GM12878 (cell line): ENCODE results near the gene ZNF212. TPM values are rescaled to one million over a fixed set of nuclear protein-coding genes. Genes with fewer than 3 reads are reported as not detected.

Experiments used
- ATAC-seq: fragments of 200-7000 bp; cut with Tn5 transposase; 3 replicates; pipeline ENCODE4 v1.9.1; 2020; ENCODE audit warnings: mild to moderate bottlenecking, moderate library complexity
- BruUV-seq: library from RNA; stranded (reverse); fragments of 400-500 nt; replicated peaks from 2 replicates; lab custom pipeline; 2021; lab: Mats Ljungman, UMichigan
- CTCF ChIA-PET: fragments of 300-600 bp; sonication (Branson Sonifier 250); formaldehyde crosslinking; extraction: SDS; loops from one replicate; lab custom pipeline; 2021; ENCODE audit warnings: inconsistent platforms; lab: Yijun Ruan, JAX
- POLR2A ChIA-PET: fragments of 350-600 bp; formaldehyde crosslinking; extraction: SDS; loops from one replicate; lab custom pipeline; 2021; ENCODE audit warnings: inconsistent platforms; lab: Charles Lee
- RAD21 ChIA-PET: fragments of 300-600 bp; sonication (Branson Sonifier 250); formaldehyde crosslinking; loops from one replicate; lab custom pipeline; 2023; ENCODE audit warnings: antibody characterized with exemption; ENCODE audit not compliant: unreplicated experiment; lab: Charles Lee
- SMC1A ChIA-PET: fragments of 300-600 bp; sonication (Branson Sonifier 250); formaldehyde crosslinking; loops from one replicate; lab custom pipeline; 2023; ENCODE audit not compliant: unreplicated experiment, uncharacterized antibody; lab: Charles Lee
- DNase-seq: peaks from one replicate; pipeline ENCODE4 v3.0.0-alpha.2; 2011; ENCODE audit warnings: low read depth, low spot score
- FAIRE-seq: peaks from 3 replicates; lab custom pipeline; 2011; peaks lifted over from hg19 to GRCh38; lab: Jason Lieb, UNC
- H2AFZ ChIP-seq: 2 replicates; pipeline ENCODE4 v1.6.0; 2011; ENCODE audit warnings: low read depth, low read length, control low read depth; ENCODE audit not compliant: control insufficient read depth
- H3K27ac ChIP-seq: 2 replicates; pipeline ENCODE4 v1.5.1; 2011; ENCODE audit warnings: control low read depth; ENCODE audit not compliant: control insufficient read depth, insufficient read depth
- H3K27me3 ChIP-seq, 2 experiments: replicated peaks in 1 of 2; 2 replicates each; pipeline versions ENCODE4 v1.6.0 to v1.6.1; 2011; ENCODE audit warnings: low read length in 1 of 2; ENCODE audit not compliant: control insufficient read depth in 2 of 2, insufficient read depth in 2 of 2
- H3K36me3 ChIP-seq, 2 experiments: 2 replicates each; pipeline ENCODE4 v1.5.1; 2011; ENCODE audit warnings: low read length in 1 of 2; ENCODE audit not compliant: control insufficient read depth in 2 of 2, insufficient read depth in 2 of 2
- H3K4me1 ChIP-seq: 2 replicates; pipeline ENCODE4 v1.6.1; 2011; ENCODE audit warnings: mild to moderate bottlenecking, low read length, moderate library complexity, mixed read lengths; ENCODE audit not compliant: control insufficient read depth, insufficient read depth
- H3K4me2 ChIP-seq: 2 replicates; pipeline ENCODE4 v1.6.0; 2011; ENCODE audit warnings: control low read depth; ENCODE audit not compliant: control insufficient read depth, insufficient read depth
- H3K4me3 ChIP-seq: fragments of 200-600 bp; sonication (generic); 2 replicates; pipeline ENCODE4 v1.5.1; 2016
- H3K79me2 ChIP-seq: 2 replicates; pipeline ENCODE4 v1.6.0; 2011; ENCODE audit warnings: low read length; ENCODE audit not compliant: control insufficient read depth, insufficient read depth
- H3K9ac ChIP-seq: 2 replicates; pipeline ENCODE4 v1.8.0; 2011; ENCODE audit warnings: low read length, control low read depth, mixed read lengths; ENCODE audit not compliant: control insufficient read depth, insufficient read depth
- H3K9me3 ChIP-seq: replicated peaks from 3 replicates; pipeline ENCODE4 v1.5.1; 2011; ENCODE audit warnings: mild to moderate bottlenecking, low read length; ENCODE audit not compliant: control insufficient read depth, insufficient read depth
- H4K20me1 ChIP-seq: 2 replicates; pipeline ENCODE4 v1.6.0; 2011; ENCODE audit not compliant: control insufficient read depth, insufficient read depth
- GATAD2B ChIP-seq: fragments of 450-650 bp; conservative IDR thresholded peaks from 2 replicates; pipeline ENCODE4 v1.6.1; 2017; ENCODE audit warnings: low read depth, mild to moderate bottlenecking, moderate library complexity
- IKZF2 ChIP-seq, 2 experiments: fragments of 450-650 bp; IDR thresholded peaks; 2 replicates each; pipeline ENCODE4 v1.6.1; 2017; ENCODE audit warnings: mild to moderate bottlenecking in 2 of 2, moderate library complexity in 2 of 2
- KAT2A ChIP-seq: conservative IDR thresholded peaks from 2 replicates; pipeline ENCODE4 v1.6.1; 2011; ENCODE audit warnings: low read depth, low read length; ENCODE audit not compliant: control insufficient read depth
- MTA2 ChIP-seq: fragments of 450-650 bp; IDR thresholded peaks from 2 replicates; pipeline ENCODE4 v1.6.1; 2016; ENCODE audit warnings: low read depth, mild to moderate bottlenecking, moderate library complexity
- POLR2A ChIP-seq: IDR thresholded peaks from 2 replicates; pipeline ENCODE4 v1.6.1; 2011; ENCODE audit warnings: low read depth, mild to moderate bottlenecking, low read length
- POLR2AphosphoS2 ChIP-seq: IDR thresholded peaks from 2 replicates; pipeline ENCODE4 v1.6.1; 2011; ENCODE audit warnings: low read depth, mild to moderate bottlenecking, low read length, improper control_type of control experiment, moderate library complexity
- RELA ChIP-seq: fragments of 450-650 bp; IDR thresholded peaks from 2 replicates; pipeline ENCODE4 v1.8.0; 2014; ENCODE audit warnings: borderline replicate concordance; ENCODE audit not compliant: partially characterized antibody
- SIX5 ChIP-seq: IDR thresholded peaks from 2 replicates; pipeline ENCODE4 v1.6.1; 2011; ENCODE audit warnings: mild to moderate bottlenecking, low read depth, low read length, moderate library complexity; ENCODE audit not compliant: severe bottlenecking
- STAT3 ChIP-seq: IDR thresholded peaks from 2 replicates; pipeline ENCODE4 v1.6.1; 2011; ENCODE audit warnings: low read depth, low read length, improper control_type of control experiment
- TARDBP ChIP-seq: IDR thresholded peaks from 2 replicates; pipeline ENCODE4 v1.6.1; 2016; ENCODE audit warnings: borderline replicate concordance
- TCF3 ChIP-seq: IDR thresholded peaks from 2 replicates; pipeline ENCODE4 v1.6.1; 2012; ENCODE audit warnings: low read depth, mild to moderate bottlenecking, low read length, borderline replicate concordance; ENCODE audit not compliant: insufficient read depth
- WGBS: methylation state at CpG from one replicate; pipeline ENCODE4 v1.1.6; 2016; ENCODE audit warnings: low lambda C conversion rate; ENCODE audit not compliant: insufficient replicate concordance, insufficient coverage; ENCODE audit errors: missing lambda C conversion rate; 5-methylcytosine and 5-hydroxymethylcytosine counted together
- in situ Hi-C: fragments of 300-500 bp; cut with MboI; formaldehyde crosslinking; loops from 9 replicates; pipeline ENCODE4 v1.14.3; 2018; ENCODE audit warnings: mixed read lengths
- intact Hi-C: fragments of 100-400 bp; cut with micrococcal nuclease; formaldehyde crosslinking; loops from one replicate; pipeline ENCODE4 v1.14.2; 2022; ENCODE audit not compliant: unreplicated experiment
- polyA plus RNA-seq, 11 experiments: library from polyadenylated mRNA; depleted of rRNA in 4 of 11; unstranded in 6 of 11; stranded (reverse) in 5 of 11; fragments of >200 nt; fragmentation: Nextera tagmentation in 4 of 11; fragmentation: Illumina TruSeq in 1 of 11; extraction: Ambion mirVana in 4 of 11; extraction: Trizol in 1 of 11; gene quantifications; 1 replicate in 1 of 11; 2 replicates in 10 of 11; pipeline versions ENCODE4 v1.2.1 to v1.2.3, GENCODE V29; 2011 to 2016; ENCODE audit warnings: inconsistent platforms in 2 of 11, missing spikeins in 2 of 11, low read depth in 1 of 11
- total RNA-seq, 4 experiments: library from RNA; depleted of rRNA in 3 of 4; stranded (reverse); fragments of >200 nt in 3 of 4; fragmentation: Illumina TruSeq in 1 of 4; extraction: Trizol in 1 of 4; gene quantifications; 2 replicates each; pipeline versions ENCODE4 v1.2.1 to v1.2.3, GENCODE V29; 2013 to 2021
- TF ChIP-seq, protein P1 (sequence below): fragments of 450-650 bp; IDR thresholded peaks from 2 replicates; pipeline ENCODE4 v1.6.1; 2016; ENCODE audit warnings: mild to moderate bottlenecking, moderate library complexity, borderline replicate concordance
- TF ChIP-seq, protein P2 (sequence below): fragments of 450-650 bp; formaldehyde crosslinking; IDR thresholded peaks from 2 replicates; pipeline ENCODE4 v1.4.0; 2022; ENCODE audit warnings: mild to moderate bottlenecking, moderate library complexity

The ZNF212 gene
- total and polyA plus RNA-seq, 10 of the 15 experiments (the other 5 are each of a cell fraction or from before 2014, with no cell fraction given) = 1.2 to 11.6 (median 5.4) TPM

DNA sequence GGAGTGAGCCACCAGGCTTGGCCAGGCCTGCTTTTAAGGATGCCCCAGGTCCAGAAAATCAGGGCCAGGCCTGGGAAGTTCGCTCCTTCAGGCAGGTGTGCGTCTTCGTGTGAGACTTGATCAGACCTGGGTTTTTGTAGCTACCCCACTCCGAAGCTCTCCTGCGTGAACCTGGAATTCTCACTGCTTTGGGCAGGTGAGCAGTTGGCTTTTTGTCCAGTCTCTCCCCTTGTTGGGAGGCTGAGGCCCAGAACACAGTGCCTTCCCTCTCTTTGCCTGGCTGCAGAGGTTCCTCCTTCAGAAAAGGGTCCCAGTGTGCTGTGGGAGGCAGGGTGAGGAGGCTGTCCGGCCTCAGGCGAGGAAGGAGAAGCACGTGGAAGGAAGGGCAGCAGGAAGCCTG is 49.8 kb downstream of the ZNF212 start:
- H3K4me3 ChIP-seq = no peak overlapping the region
- no peak for ATAC-seq
- intact Hi-C loops = no loop called here

More for the DNA sequence above, 49.8 kb downstream of the ZNF212 start:
- TSS peak; percentile 44 for BruUV-seq
- Histone ChIP-seq H3K27ac (no peak overlapping the region), H3K4me2 (no peak overlapping the region), H3K9me3 (no peaks in the 10 kb centered on the region), H2AFZ (no peak overlapping the region), H3K4me1 (peaks cover 9% of the 10 kb centered on the region), H3K79me2 (no peaks in the 10 kb centered on the region), H3K27me3 (no peaks in the 10 kb centered on the region), H4K20me1 (no peaks in the 10 kb centered on the region), H3K36me3 (peaks cover 0 to 1% of the 10 kb centered on the region in 2 experiments; a peak in 1 of 4 replicates), H3K9ac (no peak overlapping the region)
- ChIA-PET POLR2A (no interaction called here), SMC1A (no interaction called here), CTCF (no interaction called here), RAD21 (no interaction called here)
- no peak for DNase-seq
- 77% methylated on average over 8 of the region's 8 CpGs for WGBS
- no peak for FAIRE-seq
- in situ Hi-C loops = no loop called here
- TF ChIP-seq, protein P1, sequence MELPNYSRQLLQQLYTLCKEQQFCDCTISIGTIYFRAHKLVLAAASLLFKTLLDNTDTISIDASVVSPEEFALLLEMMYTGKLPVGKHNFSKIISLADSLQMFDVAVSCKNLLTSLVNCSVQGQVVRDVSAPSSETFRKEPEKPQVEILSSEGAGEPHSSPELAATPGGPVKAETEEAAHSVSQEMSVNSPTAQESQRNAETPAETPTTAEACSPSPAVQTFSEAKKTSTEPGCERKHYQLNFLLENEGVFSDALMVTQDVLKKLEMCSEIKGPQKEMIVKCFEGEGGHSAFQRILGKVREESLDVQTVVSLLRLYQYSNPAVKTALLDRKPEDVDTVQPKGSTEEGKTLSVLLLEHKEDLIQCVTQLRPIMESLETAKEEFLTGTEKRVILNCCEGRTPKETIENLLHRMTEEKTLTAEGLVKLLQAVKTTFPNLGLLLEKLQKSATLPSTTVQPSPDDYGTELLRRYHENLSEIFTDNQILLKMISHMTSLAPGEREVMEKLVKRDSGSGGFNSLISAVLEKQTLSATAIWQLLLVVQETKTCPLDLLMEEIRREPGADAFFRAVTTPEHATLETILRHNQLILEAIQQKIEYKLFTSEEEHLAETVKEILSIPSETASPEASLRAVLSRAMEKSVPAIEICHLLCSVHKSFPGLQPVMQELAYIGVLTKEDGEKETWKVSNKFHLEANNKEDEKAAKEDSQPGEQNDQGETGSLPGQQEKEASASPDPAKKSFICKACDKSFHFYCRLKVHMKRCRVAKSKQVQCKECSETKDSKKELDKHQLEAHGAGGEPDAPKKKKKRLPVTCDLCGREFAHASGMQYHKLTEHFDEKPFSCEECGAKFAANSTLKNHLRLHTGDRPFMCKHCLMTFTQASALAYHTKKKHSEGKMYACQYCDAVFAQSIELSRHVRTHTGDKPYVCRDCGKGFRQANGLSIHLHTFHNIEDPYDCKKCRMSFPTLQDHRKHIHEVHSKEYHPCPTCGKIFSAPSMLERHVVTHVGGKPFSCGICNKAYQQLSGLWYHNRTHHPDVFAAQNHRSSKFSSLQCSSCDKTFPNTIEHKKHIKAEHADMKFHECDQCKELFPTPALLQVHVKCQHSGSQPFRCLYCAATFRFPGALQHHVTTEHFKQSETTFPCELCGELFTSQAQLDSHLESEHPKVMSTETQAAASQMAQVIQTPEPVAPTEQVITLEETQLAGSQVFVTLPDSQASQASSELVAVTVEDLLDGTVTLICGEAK = no peak
- TF ChIP-seq POLR2A (no peak), KAT2A (no peak), POLR2AphosphoS2 (no peak), STAT3 (no peak), GATAD2B (no peak), TCF3 (no peak), TARDBP (no peak), MTA2 (no peak), IKZF2 (IDR thresholded peaks at IDR 0.05) (no peak), RELA (no peak), SIX5 (no peak)
- TF ChIP-seq, protein P2, sequence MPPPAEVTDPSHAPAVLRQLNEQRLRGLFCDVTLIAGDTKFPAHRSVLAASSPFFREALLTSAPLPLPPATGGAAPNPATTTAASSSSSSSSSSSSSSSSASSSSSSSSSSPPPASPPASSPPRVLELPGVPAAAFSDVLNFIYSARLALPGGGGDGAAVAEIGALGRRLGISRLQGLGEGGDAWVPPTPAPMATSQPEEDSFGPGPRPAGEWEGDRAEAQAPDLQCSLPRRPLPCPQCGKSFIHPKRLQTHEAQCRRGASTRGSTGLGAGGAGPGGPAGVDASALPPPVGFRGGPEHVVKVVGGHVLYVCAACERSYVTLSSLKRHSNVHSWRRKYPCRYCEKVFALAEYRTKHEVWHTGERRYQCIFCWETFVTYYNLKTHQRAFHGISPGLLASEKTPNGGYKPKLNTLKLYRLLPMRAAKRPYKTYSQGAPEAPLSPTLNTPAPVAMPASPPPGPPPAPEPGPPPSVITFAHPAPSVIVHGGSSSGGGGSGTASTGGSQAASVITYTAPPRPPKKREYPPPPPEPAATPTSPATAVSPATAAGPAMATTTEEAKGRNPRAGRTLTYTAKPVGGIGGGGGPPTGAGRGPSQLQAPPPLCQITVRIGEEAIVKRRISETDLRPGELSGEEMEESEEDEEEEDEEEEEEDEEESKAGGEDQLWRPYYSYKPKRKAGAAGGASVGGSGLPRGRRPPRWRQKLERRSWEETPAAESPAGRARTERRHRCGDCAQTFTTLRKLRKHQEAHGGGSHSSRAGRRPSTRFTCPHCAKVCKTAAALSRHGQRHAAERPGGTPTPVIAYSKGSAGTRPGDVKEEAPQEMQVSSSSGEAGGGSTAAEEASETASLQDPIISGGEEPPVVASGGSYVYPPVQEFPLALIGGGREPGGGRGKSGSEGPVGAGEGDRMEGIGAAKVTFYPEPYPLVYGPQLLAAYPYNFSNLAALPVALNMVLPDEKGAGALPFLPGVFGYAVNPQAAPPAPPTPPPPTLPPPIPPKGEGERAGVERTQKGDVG (CRISPR knock-in tag) = no peak
